NT2/D1 (cell line): ENCODE data around the gene KYNU.

Source experiments
- YY1 ChIP-seq: IDR thresholded peaks from 2 replicates; pipeline ENCODE4 v1.6.1; 2011; ENCODE audit not compliant: insufficient read length, insufficient read depth
- ZNF274 ChIP-seq: IDR thresholded peaks from 2 replicates; pipeline ENCODE4 v1.6.1; 2011; ENCODE audit warnings: mild to moderate bottlenecking, low read depth, low read length

- TF ChIP-seq YY1 (no peak), ZNF274 (no peak)
Measured at GRCh38 chr2:142942690-142943089, 65.2 kb downstream of the KYNU start.
